A673 (cell line): ENCODE data around the gene EFHC1. TPM values are rescaled to one million over a fixed set of nuclear protein-coding genes. Genes with fewer than 3 reads are reported as not detected.
A peak's percentile ranks its signal among the peaks of the same experiment; 100 is the strongest.

Experiments
- BruUV-seq: library from RNA; stranded (reverse); fragments of 400-500 nt; replicated peaks from 2 replicates; lab custom pipeline; 2021; lab: Mats Ljungman, UMichigan
- CTCF ChIA-PET: fragments of 300-600 bp; sonication (Branson Sonifier 250); formaldehyde crosslinking; loops from one replicate; lab custom pipeline; 2022; ENCODE audit warnings: antibody characterized with exemption; lab: Charles Lee
- POLR2A ChIA-PET: fragments of 300-600 bp; sonication (Branson Sonifier 250); formaldehyde crosslinking; loops from one replicate; lab custom pipeline; 2022; ENCODE audit warnings: antibody characterized with exemption; ENCODE audit not compliant: low non-redundant PET; lab: Charles Lee
- DNase-seq: peaks from one replicate; pipeline ENCODE4 v3.0.0-alpha.2; 2015; ENCODE audit warnings: low spot score
- H3K27ac ChIP-seq: fragments of 200-600 bp; sonication (generic); 2 replicates; pipeline ENCODE4 v1.5.1; 2016; ENCODE audit warnings: mixed run types, low read depth, mild to moderate bottlenecking, mixed read lengths, antibody characterized with exemption, low read length; ENCODE audit not compliant: poor library complexity, severe bottlenecking
- H3K27me3 ChIP-seq: fragments of 200-600 bp; sonication (generic); replicated peaks from 2 replicates; pipeline ENCODE4 v1.6.1; 2017; ENCODE audit warnings: mixed run types, low read depth, mild to moderate bottlenecking, mixed read lengths, antibody characterized with exemption, low read length; ENCODE audit not compliant: insufficient read depth, poor library complexity
- H3K36me3 ChIP-seq: fragments of 200-600 bp; sonication (generic); 2 replicates; pipeline ENCODE4 v1.6.1; 2016; ENCODE audit warnings: mixed run types, mild to moderate bottlenecking, mixed read lengths, antibody characterized with exemption, low read length; ENCODE audit not compliant: insufficient read depth, poor library complexity, severe bottlenecking
- H3K4me1 ChIP-seq: fragments of 200-600 bp; sonication (generic); 2 replicates; pipeline ENCODE4 v1.6.1; 2017; ENCODE audit warnings: mixed run types, mild to moderate bottlenecking, mixed read lengths, antibody characterized with exemption, low read length; ENCODE audit not compliant: insufficient read depth, poor library complexity, severe bottlenecking
- H3K4me3 ChIP-seq: fragments of 200-600 bp; sonication (generic); 2 replicates; pipeline ENCODE4 v1.5.1; 2016; ENCODE audit warnings: low read depth, mixed run types, mild to moderate bottlenecking, mixed read lengths, low read length; ENCODE audit not compliant: poor library complexity, severe bottlenecking
- H3K9me3 ChIP-seq: fragments of 200-600 bp; sonication (generic); 2 replicates; pipeline ENCODE4 v1.6.1; 2016; ENCODE audit warnings: mixed run types, low read depth, mild to moderate bottlenecking, mixed read lengths, antibody characterized with exemption, low read length; ENCODE audit not compliant: poor library complexity, severe bottlenecking
- EZH2 ChIP-seq: fragments of 200-600 bp; sonication (generic); IDR thresholded peaks from 2 replicates; pipeline ENCODE4 v1.6.1; 2017; ENCODE audit warnings: borderline replicate concordance, low read depth, mild to moderate bottlenecking, mixed read lengths, antibody characterized with exemption, low read length; ENCODE audit not compliant: poor library complexity, severe bottlenecking
- intact Hi-C: fragments of 100-400 bp; cut with micrococcal nuclease; formaldehyde crosslinking; loops from one replicate; pipeline ENCODE4 v1.10.0; 2022; ENCODE audit not compliant: unreplicated experiment
- total RNA-seq: library from RNA; stranded (reverse); gene quantifications from 2 replicates; pipeline ENCODE4 v1.2.3, GENCODE V29; 2021
- TF ChIP-seq, protein P1 (sequence below): fragments of 300-800, 200-600 bp; sonication (generic); conservative IDR thresholded peaks from 2 replicates; pipeline ENCODE4 v1.5.1; 2017; ENCODE audit warnings: low read depth, mild to moderate bottlenecking, antibody characterized with exemption, low read length, moderate library complexity, mixed read lengths

Gene EFHC1
- total RNA-seq, 1 experiment from 2014 or later = 16.9 TPM

DNA sequence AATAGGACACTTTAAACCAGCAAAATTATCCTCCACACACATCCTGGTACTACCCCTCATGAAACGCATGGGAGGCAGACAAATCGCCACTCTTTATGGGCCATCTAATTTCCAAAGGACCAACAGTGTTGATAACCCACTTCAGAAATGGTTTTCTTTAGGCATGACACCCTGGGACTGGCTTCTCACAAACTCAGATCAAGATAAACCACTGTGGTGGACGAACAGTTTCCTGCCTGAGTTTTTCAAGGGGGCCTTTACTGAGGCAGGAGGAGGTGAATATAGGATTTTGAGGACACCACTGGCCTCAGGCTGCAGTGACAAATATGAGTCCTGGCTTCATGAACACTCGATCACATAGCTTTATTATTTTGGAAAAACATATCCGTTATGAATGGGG is 130.7 kb downstream of the EFHC1 start:
- Histone ChIP-seq H3K27ac (no peak overlapping the region), H3K9me3 (no peaks in the 10 kb centered on the region), H3K27me3 (no peaks in the 10 kb centered on the region), H3K4me1 (peaks cover 50% of the 10 kb centered on the region), H3K4me3 (no peak overlapping the region), H3K36me3 (no peaks in the 10 kb centered on the region)
- DNase-seq = no peak
- TF ChIP-seq, protein P1, sequence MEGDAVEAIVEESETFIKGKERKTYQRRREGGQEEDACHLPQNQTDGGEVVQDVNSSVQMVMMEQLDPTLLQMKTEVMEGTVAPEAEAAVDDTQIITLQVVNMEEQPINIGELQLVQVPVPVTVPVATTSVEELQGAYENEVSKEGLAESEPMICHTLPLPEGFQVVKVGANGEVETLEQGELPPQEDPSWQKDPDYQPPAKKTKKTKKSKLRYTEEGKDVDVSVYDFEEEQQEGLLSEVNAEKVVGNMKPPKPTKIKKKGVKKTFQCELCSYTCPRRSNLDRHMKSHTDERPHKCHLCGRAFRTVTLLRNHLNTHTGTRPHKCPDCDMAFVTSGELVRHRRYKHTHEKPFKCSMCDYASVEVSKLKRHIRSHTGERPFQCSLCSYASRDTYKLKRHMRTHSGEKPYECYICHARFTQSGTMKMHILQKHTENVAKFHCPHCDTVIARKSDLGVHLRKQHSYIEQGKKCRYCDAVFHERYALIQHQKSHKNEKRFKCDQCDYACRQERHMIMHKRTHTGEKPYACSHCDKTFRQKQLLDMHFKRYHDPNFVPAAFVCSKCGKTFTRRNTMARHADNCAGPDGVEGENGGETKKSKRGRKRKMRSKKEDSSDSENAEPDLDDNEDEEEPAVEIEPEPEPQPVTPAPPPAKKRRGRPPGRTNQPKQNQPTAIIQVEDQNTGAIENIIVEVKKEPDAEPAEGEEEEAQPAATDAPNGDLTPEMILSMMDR = no peak
- no peak for TF ChIP-seq EZH2
- BruUV-seq = no TSS peak
- ChIA-PET CTCF (no interaction called here), POLR2A (no interaction called here)
- intact Hi-C loops = no loop called here

DNA sequence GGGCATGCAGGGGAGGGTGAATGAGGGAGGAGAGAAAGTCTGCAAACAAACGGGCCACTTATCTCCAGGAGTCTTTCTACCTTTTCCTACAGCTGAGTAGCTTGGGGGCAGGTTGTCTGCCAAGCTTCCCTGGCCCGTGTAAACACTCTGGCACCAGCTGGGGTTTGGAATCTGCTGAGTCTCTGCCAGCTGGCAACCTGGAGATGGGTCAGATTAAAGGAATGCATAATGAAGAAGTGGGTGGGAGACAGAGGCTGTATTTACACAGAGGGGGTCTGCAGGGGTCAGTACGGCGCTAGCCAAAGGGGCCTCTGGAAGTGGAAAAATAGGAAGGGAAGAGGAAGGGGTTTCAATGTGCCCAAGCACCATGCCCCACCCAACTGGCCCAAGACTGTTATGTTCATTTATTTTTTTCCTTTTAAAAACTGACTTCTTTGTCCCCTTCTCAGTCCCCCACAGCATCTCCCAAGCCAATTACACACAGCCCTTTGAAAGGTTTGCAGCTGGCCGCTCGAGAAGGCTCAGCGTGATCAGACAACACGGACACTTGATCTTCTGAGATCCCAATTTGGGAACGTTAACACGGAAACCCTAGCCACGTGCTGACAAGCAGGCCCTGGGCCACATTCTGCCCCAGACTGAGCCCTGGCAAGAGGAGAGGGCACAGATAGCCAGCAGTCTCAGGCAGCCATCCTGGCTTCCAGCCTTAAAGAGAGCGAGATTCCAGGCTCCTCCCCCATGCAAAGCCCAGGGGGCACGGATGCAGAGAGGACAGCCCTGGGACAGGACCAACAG is 131.5 kb downstream of the EFHC1 start:
- Histone ChIP-seq H3K9me3 (no peaks in the 10 kb centered on the region), H3K4me3 (no peak overlapping the region), H3K36me3 (no peaks in the 10 kb centered on the region), H3K4me1 (peaks cover 50% of the 10 kb centered on the region), H3K27me3 (no peaks in the 10 kb centered on the region), H3K27ac (no peak overlapping the region)
- TF ChIP-seq, protein P1 = no peak
- TF ChIP-seq EZH2 = no peak
- ChIA-PET POLR2A (no interaction called here), CTCF (no interaction called here)
- no TSS peak for BruUV-seq
- peak; percentile 60 for DNase-seq
- intact Hi-C loops = no loop called here

DNA sequence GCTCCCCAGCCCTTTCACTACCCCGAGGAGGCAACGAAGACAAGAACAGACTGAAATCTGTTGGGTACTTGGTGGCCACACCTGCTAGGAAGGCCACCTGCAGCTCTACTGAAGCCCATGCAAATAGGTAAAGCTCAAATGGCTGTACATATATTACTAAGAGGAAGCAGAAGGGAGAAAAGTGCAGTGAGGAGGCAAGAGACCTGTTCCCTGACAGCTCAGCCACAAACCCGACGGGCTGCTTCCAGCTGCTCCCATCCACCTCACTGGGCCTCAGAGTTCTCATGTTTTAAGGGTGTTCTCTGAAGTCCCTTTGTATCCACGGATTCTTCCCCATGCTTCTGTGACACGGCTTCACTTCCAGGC is 132.1 kb downstream of the EFHC1 start:
- Histone ChIP-seq H3K9me3 (no peaks in the 10 kb centered on the region), H3K27me3 (no peaks in the 10 kb centered on the region), H3K36me3 (no peaks in the 10 kb centered on the region), H3K27ac (no peak overlapping the region), H3K4me3 (no peak overlapping the region), H3K4me1 (peaks cover 47% of the 10 kb centered on the region)
- intact Hi-C loops = no loop called here
- POLR2A ChIA-PET = no interaction called here
- CTCF ChIA-PET = no interaction called here
- DNase-seq = no peak
- TF ChIP-seq, protein P1 = no peak
- TF ChIP-seq EZH2 = no peak
- BruUV-seq = no TSS peak
